ENCODE results near the gene ANXA3.

Gene ANXA3

GRCh38 chr4:78648640-78649363, 97.2 kb downstream of the ANXA3 start:
- no peak for DNase-seq

GRCh38 chr4:78650106-78651024, 98.8 kb downstream of the ANXA3 start:
- peak; percentile 87 for DNase-seq

- no peak for DNase-seq
Measured at GRCh38 chr4:78651250-78651860, 99.8 kb downstream of the ANXA3 start.

- DNase-seq = no peak
Measured at GRCh38 chr4:78652282-78652876, 100.8 kb downstream of the ANXA3 start.

GRCh38 chr4:78653655-78654054, 102.1 kb downstream of the ANXA3 start:
- peak; percentile 85 for DNase-seq

GRCh38 chr4:78654807-78655206, 103.2 kb downstream of the ANXA3 start:
- no peak for DNase-seq

- DNase-seq = peak; percentile 88
Measured at GRCh38 chr4:78656968-78657445, 105.4 kb downstream of the ANXA3 start.

- DNase-seq = no peak
Measured at GRCh38 chr4:78659264-78659663, 107.7 kb downstream of the ANXA3 start.

GRCh38 chr4:78659665-78660064, 108.1 kb downstream of the ANXA3 start:
- no peak for DNase-seq
